Esophagus squamous epithelium (tissue), 4 donors: ENCODE measurements around the gene ATOSA.

Experiments used
- CTCF ChIP-seq, 6 experiments: fragments of 450-650 bp in 4 of 6; fragments of 200-600 bp in 2 of 6; sonication (generic) in 2 of 6; IDR thresholded peaks; one replicate each; pipeline ENCODE4 v1.5.1; 2016 to 2019; ENCODE audit warnings: antibody characterized with exemption in 6 of 6, mild to moderate bottlenecking in 4 of 6, moderate library complexity in 4 of 6
- POLR2A ChIP-seq, 4 donors: fragments of 450-650 bp; IDR thresholded peaks; one replicate each; pipeline ENCODE4 v1.6.1; 2017; ENCODE audit warnings: antibody characterized with exemption in 4 of 4, mild to moderate bottlenecking in 4 of 4, moderate library complexity in 3 of 4

- TF ChIP-seq CTCF (IDR thresholded peaks at IDR 0.05) = no peak
- no peak for TF ChIP-seq POLR2A (IDR thresholded peaks at IDR 0.05)
Measured at GRCh38 chr15:52652286-52652685, 26.9 kb downstream of the ATOSA start.
